ENCODE data around the gene C11orf65. TPM values are rescaled to one million over a fixed set of nuclear protein-coding genes. Genes with fewer than 3 reads are reported as not detected.

Gene C11orf65
- total RNA-seq, 1 donor from 2014 or later: 0.79 TPM

- peak; percentile 66 for FAIRE-seq
- peak; percentile 98 for DNase-seq (ENCODE audit: low read depth)
- Histone ChIP-seq H3K27me3 (ENCODE audit: control insufficient read depth, insufficient read depth, low read length) (no peaks in the 10 kb centered on the region), H3K4me3 (ENCODE audit: low read depth, low read length) (peak overlapping the region; percentile 45), H3K36me3 (ENCODE audit: control insufficient read depth, insufficient read depth, low read length) (no peaks in the 10 kb centered on the region)
- no peak for TF ChIP-seq CTCF (IDR thresholded peaks at IDR 0.05; ENCODE audit: insufficient read depth, low read length, severe bottlenecking)
Measured at GRCh38 chr11:108497317-108498045, 30.2 kb upstream of the C11orf65 start.

GRCh38 chr11:108496643-108497256 is 29.4 kb upstream of the C11orf65 start:
- Histone ChIP-seq H3K4me3 (ENCODE audit: low read depth, low read length) (no peak overlapping the region), H3K27me3 (ENCODE audit: control insufficient read depth, insufficient read depth, low read length) (no peaks in the 10 kb centered on the region), H3K36me3 (ENCODE audit: control insufficient read depth, insufficient read depth, low read length) (no peaks in the 10 kb centered on the region)
- no peak for TF ChIP-seq CTCF (IDR thresholded peaks at IDR 0.05; ENCODE audit: insufficient read depth, low read length, severe bottlenecking)
- DNase-seq (ENCODE audit: low read depth) (no peak), FAIRE-seq (no peak)

- TF ChIP-seq CTCF (IDR thresholded peaks at IDR 0.05; ENCODE audit: insufficient read depth, low read length, severe bottlenecking): no peak
- H3K36me3 ChIP-seq (ENCODE audit: control insufficient read depth, insufficient read depth, low read length): no peaks in the 10 kb centered on the region
- DNase-seq (ENCODE audit: low read depth) (no peak), FAIRE-seq (no peak)
- no peak overlapping the region for H3K4me3 ChIP-seq (ENCODE audit: low read depth, low read length)
- H3K27me3 ChIP-seq (ENCODE audit: control insufficient read depth, insufficient read depth, low read length): no peaks in the 10 kb centered on the region
Measured at GRCh38 chr11:108495326-108495725, 28.0 kb upstream of the C11orf65 start.

GRCh38 chr11:108494182-108494581 is 26.9 kb upstream of the C11orf65 start:
- Histone ChIP-seq H3K27me3 (ENCODE audit: control insufficient read depth, insufficient read depth, low read length) (no peaks in the 10 kb centered on the region), H3K36me3 (ENCODE audit: control insufficient read depth, insufficient read depth, low read length) (no peaks in the 10 kb centered on the region), H3K4me3 (ENCODE audit: low read depth, low read length) (no peak overlapping the region)
- DNase-seq (ENCODE audit: low read depth): no peak
- no peak for FAIRE-seq
- no peak for TF ChIP-seq CTCF (IDR thresholded peaks at IDR 0.05; ENCODE audit: insufficient read depth, low read length, severe bottlenecking)

- FAIRE-seq (no peak), DNase-seq (ENCODE audit: low read depth) (no peak)
- H3K27me3 ChIP-seq (ENCODE audit: control insufficient read depth, insufficient read depth, low read length): no peaks in the 10 kb centered on the region
- TF ChIP-seq CTCF (IDR thresholded peaks at IDR 0.05; ENCODE audit: insufficient read depth, low read length, severe bottlenecking): no peak
- H3K36me3 ChIP-seq (ENCODE audit: control insufficient read depth, insufficient read depth, low read length): no peaks in the 10 kb centered on the region
- H3K4me3 ChIP-seq (ENCODE audit: low read depth, low read length): no peak overlapping the region
Measured at GRCh38 chr11:108491936-108492335, 24.6 kb upstream of the C11orf65 start.
